Measurements from ENCODE around the gene GPR108.
A peak's percentile ranks its signal among the peaks of the same experiment; 100 is the strongest.

- TF ChIP-seq EP300 (IDR thresholded peaks at IDR 0.05; ENCODE audit: borderline replicate concordance) (no peak), REST (IDR thresholded peaks at IDR 0.05; ENCODE audit: low read depth) (no peak), CREB1 (IDR thresholded peaks at IDR 0.05; ENCODE audit: low read depth) (peak; percentile 80), USF1 (IDR thresholded peaks at IDR 0.05) (no peak), YY1 (IDR thresholded peaks at IDR 0.05; ENCODE audit: low read depth) (no peak), MAX (IDR thresholded peaks at IDR 0.05) (no peak; the same call in 1 of the 2 replicates)
These were observed 30.2 kb upstream of the GPR108 start, which contains the start of gene SH2D3A for GRCh38 chr19:6767357-6768235.
